Fibroblast of skin of left quadriceps (primary cell): ENCODE results near the gene MTUS2.
"Not testable (repeated sequence)": the region's sequence is repeated elsewhere in the genome, so short reads cannot be mapped to it uniquely, and the experiment has no call there.

ENCODE experiments used
- DNase-seq, 2 experiments: peaks; one replicate each; pipeline ENCODE4 v3.0.0-alpha.2; 2013; ENCODE audit warnings: low read depth in 2 of 2

The MTUS2 gene

GRCh38 chr13:29318741-29319140 lies 498.6 kb downstream of the MTUS2 start:
- DNase-seq: no peak

- DNase-seq: no peak
These were observed 499.3 kb downstream of the MTUS2 start for GRCh38 chr13:29319451-29319850.

- no peak for DNase-seq
These were observed 503.8 kb downstream of the MTUS2 start for GRCh38 chr13:29323954-29324353.

GRCh38 chr13:29324601-29325000 lies 504.5 kb downstream of the MTUS2 start:
- no peak for DNase-seq

GRCh38 chr13:29328501-29328900 lies 508.4 kb downstream of the MTUS2 start:
- DNase-seq: no peak

GRCh38 chr13:29336356-29336755 lies 516.2 kb downstream of the MTUS2 start:
- no peak for DNase-seq

- no peak for DNase-seq
These were observed 519.5 kb downstream of the MTUS2 start for GRCh38 chr13:29339386-29340272.

GRCh38 chr13:29345860-29346582 lies 525.9 kb downstream of the MTUS2 start:
- DNase-seq: not testable (repeated sequence)

- no peak for DNase-seq
These were observed 534.9 kb downstream of the MTUS2 start for GRCh38 chr13:29355029-29355428.

- no peak for DNase-seq
These were observed 539.0 kb downstream of the MTUS2 start for GRCh38 chr13:29359181-29359580.

- no peak for DNase-seq
These were observed 541.6 kb downstream of the MTUS2 start for GRCh38 chr13:29361716-29362115.

GRCh38 chr13:29362849-29363604 lies 542.9 kb downstream of the MTUS2 start:
- DNase-seq: peak in 1 of 2 experiments; percentile 7

- peak; percentile 9 to 18 for DNase-seq
These were observed 549.1 kb downstream of the MTUS2 start for GRCh38 chr13:29369060-29369743.

- no peak for DNase-seq
These were observed 559.1 kb downstream of the MTUS2 start for GRCh38 chr13:29379281-29379680.

- DNase-seq: no peak
These were observed 559.7 kb downstream of the MTUS2 start for GRCh38 chr13:29379865-29380264.

- no peak for DNase-seq
These were observed 561.9 kb downstream of the MTUS2 start for GRCh38 chr13:29382021-29382420.

- DNase-seq: no peak
These were observed 563.3 kb downstream of the MTUS2 start for GRCh38 chr13:29383476-29383875.

GRCh38 chr13:29384466-29384865 lies 564.3 kb downstream of the MTUS2 start:
- no peak for DNase-seq

GRCh38 chr13:29384871-29385270 lies 564.7 kb downstream of the MTUS2 start:
- no peak for DNase-seq

GRCh38 chr13:29386246-29386645 lies 566.1 kb downstream of the MTUS2 start:
- no peak for DNase-seq

GRCh38 chr13:29390598-29390997 lies 570.5 kb downstream of the MTUS2 start:
- not testable (repeated sequence) for DNase-seq

- DNase-seq: no peak
These were observed 576.3 kb downstream of the MTUS2 start for GRCh38 chr13:29396446-29396845.
